ENCODE data around the gene SUCLG1. TPM values are rescaled to one million over a fixed set of nuclear protein-coding genes. Genes with fewer than 3 reads are reported as not detected.
A peak's percentile ranks its signal among the peaks of the same experiment; 100 is the strongest.

The SUCLG1 gene
- total RNA-seq, 1 donor = 66.1 TPM

DNA sequence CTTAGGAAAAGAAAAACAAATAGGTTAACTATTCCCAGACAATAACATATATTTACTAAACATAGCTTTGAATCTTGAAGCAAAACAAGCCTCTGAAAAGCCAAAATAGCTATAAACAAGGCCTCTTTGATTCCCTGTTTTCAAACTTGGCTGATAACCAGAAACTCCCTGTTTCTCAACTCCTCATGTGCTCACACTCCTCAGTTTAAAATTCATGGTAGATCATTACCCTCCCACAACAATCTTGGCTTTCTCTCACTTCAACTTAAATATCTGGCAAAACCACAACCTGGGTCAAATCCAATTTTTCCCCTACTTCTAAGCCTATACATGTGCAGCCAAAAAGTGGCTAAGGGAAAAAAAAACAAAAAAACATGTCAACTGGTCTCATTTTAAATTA, 15.6 kb downstream of the SUCLG1 start:
- no peak overlapping the region for H3K4me3 ChIP-seq (ENCODE audit: low read depth, low read length)
- DNase-seq (ENCODE audit: low read depth) = peak; percentile 80
- TF ChIP-seq, protein P1, sequence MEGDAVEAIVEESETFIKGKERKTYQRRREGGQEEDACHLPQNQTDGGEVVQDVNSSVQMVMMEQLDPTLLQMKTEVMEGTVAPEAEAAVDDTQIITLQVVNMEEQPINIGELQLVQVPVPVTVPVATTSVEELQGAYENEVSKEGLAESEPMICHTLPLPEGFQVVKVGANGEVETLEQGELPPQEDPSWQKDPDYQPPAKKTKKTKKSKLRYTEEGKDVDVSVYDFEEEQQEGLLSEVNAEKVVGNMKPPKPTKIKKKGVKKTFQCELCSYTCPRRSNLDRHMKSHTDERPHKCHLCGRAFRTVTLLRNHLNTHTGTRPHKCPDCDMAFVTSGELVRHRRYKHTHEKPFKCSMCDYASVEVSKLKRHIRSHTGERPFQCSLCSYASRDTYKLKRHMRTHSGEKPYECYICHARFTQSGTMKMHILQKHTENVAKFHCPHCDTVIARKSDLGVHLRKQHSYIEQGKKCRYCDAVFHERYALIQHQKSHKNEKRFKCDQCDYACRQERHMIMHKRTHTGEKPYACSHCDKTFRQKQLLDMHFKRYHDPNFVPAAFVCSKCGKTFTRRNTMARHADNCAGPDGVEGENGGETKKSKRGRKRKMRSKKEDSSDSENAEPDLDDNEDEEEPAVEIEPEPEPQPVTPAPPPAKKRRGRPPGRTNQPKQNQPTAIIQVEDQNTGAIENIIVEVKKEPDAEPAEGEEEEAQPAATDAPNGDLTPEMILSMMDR (IDR thresholded peaks at IDR 0.05; ENCODE audit: insufficient read depth, low read depth, low read length) = no peak

DNA sequence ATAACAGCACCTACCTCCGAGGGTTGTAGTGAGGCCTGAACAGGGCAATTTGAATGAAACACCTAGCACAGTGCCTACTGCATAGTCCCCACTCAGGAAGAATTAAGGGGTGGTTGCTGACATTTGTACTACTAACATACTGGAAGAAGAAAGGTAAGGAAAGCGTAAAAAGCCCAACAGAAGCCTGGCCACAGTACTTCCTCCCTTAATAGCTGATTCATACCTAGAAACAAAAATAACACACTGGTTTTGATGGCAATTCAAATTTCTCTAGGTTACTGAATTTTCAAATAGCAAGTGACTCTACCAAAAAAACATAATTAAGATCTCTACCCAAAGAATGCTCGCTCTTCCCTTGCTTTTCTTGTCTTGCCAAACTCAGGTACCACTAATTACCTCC, 16.2 kb downstream of the SUCLG1 start:
- no peak overlapping the region for H3K4me3 ChIP-seq (ENCODE audit: low read depth, low read length)
- TF ChIP-seq, protein P1 (IDR thresholded peaks at IDR 0.05; ENCODE audit: insufficient read depth, low read depth, low read length) = no peak
- DNase-seq (ENCODE audit: low read depth) = no peak

DNA sequence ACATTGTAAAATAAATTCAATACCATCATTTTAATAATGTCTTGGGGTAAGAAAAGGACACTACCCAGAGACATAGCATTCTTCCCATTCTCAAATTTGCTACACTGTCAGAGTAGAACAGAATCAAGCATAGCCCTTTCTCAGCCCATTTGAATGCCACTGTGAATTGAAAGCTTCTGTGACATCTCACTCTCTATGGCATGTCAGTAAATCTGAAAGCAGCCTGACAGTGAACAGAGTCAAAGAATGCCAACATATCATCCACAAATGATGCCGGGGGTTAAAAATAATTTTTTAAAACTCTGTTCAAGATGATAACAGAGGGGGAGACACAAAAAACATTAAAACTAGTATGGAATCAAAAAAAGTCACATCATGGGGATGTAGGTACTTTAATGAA, 17.6 kb downstream of the SUCLG1 start:
- no peak overlapping the region for H3K4me3 ChIP-seq (ENCODE audit: low read depth, low read length)
- TF ChIP-seq, protein P1 (IDR thresholded peaks at IDR 0.05; ENCODE audit: insufficient read depth, low read depth, low read length) = no peak
- DNase-seq (ENCODE audit: low read depth) = no peak

DNA sequence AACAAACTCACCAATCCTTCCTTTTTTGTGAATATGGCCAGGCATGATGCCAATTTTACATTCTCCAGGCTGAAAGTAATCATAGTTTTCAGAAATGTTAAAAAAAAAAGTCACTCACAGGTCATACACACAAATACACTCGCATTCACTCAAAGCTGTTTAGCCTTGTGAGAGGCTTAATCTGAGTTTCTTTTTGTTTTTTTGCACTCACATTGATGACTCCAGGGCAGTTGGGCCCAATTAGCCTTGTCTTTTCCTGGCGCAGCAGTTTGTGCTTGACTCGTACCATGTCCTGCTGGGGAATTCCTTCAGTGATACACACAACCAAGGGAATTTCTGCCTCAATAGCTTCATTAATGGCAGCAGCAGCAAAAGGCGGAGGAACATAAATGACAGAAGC, 18.0 kb downstream of the SUCLG1 start:
- no peak for DNase-seq (ENCODE audit: low read depth)
- TF ChIP-seq, protein P1 (IDR thresholded peaks at IDR 0.05; ENCODE audit: insufficient read depth, low read depth, low read length) = no peak
- no peak overlapping the region for H3K4me3 ChIP-seq (ENCODE audit: low read depth, low read length)

DNA sequence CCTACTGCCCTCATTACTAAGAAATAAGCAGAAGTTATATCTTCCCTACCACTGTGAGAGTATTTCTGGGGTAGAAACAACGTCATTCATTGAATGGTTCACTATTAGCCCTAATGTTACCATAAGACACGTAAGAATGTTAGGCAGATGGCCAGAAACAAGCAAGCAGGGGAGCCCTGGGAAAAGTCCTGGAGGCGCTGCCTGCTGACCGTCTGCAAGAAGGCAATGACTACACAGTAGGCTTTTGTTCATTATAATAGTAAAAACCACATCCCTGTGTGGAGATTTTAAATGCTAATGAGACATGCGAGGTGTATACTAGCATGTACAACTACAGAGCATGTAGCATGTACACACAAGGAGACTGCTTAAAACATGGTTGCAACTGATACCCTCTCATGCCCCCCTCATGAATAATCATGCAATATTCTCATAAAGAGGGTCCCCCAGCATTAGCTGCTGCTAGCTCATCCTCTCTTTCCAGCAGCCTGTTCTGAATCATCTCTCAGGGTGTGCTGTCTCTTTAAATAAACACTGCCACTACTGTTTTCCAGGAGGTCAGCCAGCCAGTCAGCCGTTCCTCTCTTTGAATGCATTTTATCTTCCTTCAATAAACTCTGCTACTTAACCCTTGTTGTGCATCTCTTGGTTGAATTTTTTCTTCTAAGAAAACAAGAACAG, 23.6 kb downstream of the SUCLG1 start:
- TF ChIP-seq, protein P1 (IDR thresholded peaks at IDR 0.05; ENCODE audit: insufficient read depth, low read depth, low read length) = no peak
- no peak overlapping the region for H3K4me3 ChIP-seq (ENCODE audit: low read depth, low read length)
- peak; percentile 71 for DNase-seq (ENCODE audit: low read depth)

DNA sequence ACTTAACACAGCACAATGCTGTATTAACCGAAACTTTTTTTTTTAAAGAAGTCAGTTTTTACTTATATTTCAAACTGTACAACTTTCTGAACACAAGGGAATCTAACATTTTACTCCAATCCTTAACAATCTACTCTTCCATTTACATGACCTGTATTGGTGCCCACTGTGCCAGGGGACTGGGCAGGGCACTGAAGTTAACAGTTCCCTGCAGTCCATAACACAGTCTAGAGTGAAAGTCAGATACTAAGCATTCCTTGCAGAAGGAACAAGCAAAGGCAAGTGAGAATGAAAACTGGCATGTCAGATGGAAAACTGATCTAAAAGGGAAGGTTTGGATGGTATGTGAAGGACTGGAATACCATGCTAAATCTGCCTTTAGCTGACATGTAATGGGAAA, 29.8 kb downstream of the SUCLG1 start:
- no peak overlapping the region for H3K4me3 ChIP-seq (ENCODE audit: low read depth, low read length)
- TF ChIP-seq, protein P1 (IDR thresholded peaks at IDR 0.05; ENCODE audit: insufficient read depth, low read depth, low read length) = no peak
- DNase-seq (ENCODE audit: low read depth) = no peak

Data from fibroblast of villous mesenchyme (primary cell).